Keratinocyte (primary cell): Measurements from ENCODE around the gene LDLRAD4. TPM values are rescaled to one million over a fixed set of nuclear protein-coding genes. Genes with fewer than 3 reads are reported as not detected.

Experiments
- DNase-seq: peaks from one replicate; pipeline ENCODE4 v3.0.0-alpha.2; 2011; ENCODE audit warnings: low read depth, missing footprints, low spot score
- FAIRE-seq: peaks from 2 replicates; lab custom pipeline; 2011; peaks lifted over from hg19 to GRCh38; lab: Jason Lieb, UNC
- H2AFZ ChIP-seq: 2 replicates; pipeline ENCODE4 v1.6.0; 2012; ENCODE audit warnings: low read length, control low read depth, inconsistent platforms; ENCODE audit not compliant: control insufficient read depth
- H3K27ac ChIP-seq: 2 replicates; pipeline ENCODE4 v1.5.1; 2011; ENCODE audit warnings: low read length; ENCODE audit not compliant: control insufficient read depth, insufficient read depth
- H3K27me3 ChIP-seq: 3 replicates; pipeline ENCODE4 v1.6.0; 2011; ENCODE audit warnings: low read length; ENCODE audit not compliant: control insufficient read depth, insufficient read depth; ENCODE audit errors: extremely low read depth
- H3K36me3 ChIP-seq, 2 experiments: 2 replicates in 1 of 2; 3 replicates in 1 of 2; pipeline ENCODE4 v1.5.1; 2011; ENCODE audit warnings: low read length in 2 of 2, mild to moderate bottlenecking in 1 of 2; ENCODE audit not compliant: control insufficient read depth in 2 of 2, insufficient read depth in 2 of 2; ENCODE audit errors: extremely low read depth in 1 of 2
- H3K4me1 ChIP-seq: 3 replicates; pipeline ENCODE4 v1.5.1; 2011; ENCODE audit warnings: low read length; ENCODE audit not compliant: control insufficient read depth, insufficient read depth; ENCODE audit errors: extremely low read depth
- H3K4me2 ChIP-seq: 3 replicates; pipeline ENCODE4 v1.6.0; 2011; ENCODE audit warnings: low read depth, low read length; ENCODE audit not compliant: control insufficient read depth, insufficient read depth; ENCODE audit errors: extremely low read depth
- H3K4me3 ChIP-seq, 3 experiments: fragments of 200-600 bp in 1 of 3; sonication (generic) in 1 of 3; 2 replicates in 2 of 3; 3 replicates in 1 of 3; pipeline ENCODE4 v1.5.1; 2011 to 2016; ENCODE audit warnings: low read length in 3 of 3, mild to moderate bottlenecking in 3 of 3, control low read depth in 2 of 3, inconsistent platforms in 1 of 3, low read depth in 1 of 3, mixed read lengths in 1 of 3, mixed run types in 1 of 3, moderate library complexity in 1 of 3; ENCODE audit not compliant: control insufficient read depth in 2 of 3, insufficient read depth in 2 of 3; ENCODE audit errors: extremely low read depth in 1 of 3
- H3K79me2 ChIP-seq: 2 replicates; pipeline ENCODE4 v1.6.0; 2012; ENCODE audit warnings: low read length; ENCODE audit not compliant: control insufficient read depth, insufficient read depth
- H3K9ac ChIP-seq: 3 replicates; pipeline ENCODE4 v1.6.0; 2011; ENCODE audit warnings: low read length; ENCODE audit not compliant: control insufficient read depth, insufficient read depth; ENCODE audit errors: extremely low read depth
- H3K9me1 ChIP-seq: 3 replicates; pipeline ENCODE4 v1.6.0; 2011; ENCODE audit warnings: low read length; ENCODE audit not compliant: control insufficient read depth, insufficient read depth; ENCODE audit errors: extremely low read depth
- H3K9me3 ChIP-seq: 2 replicates; pipeline ENCODE4 v1.5.1; 2012; ENCODE audit warnings: low read depth, low read length; ENCODE audit not compliant: control insufficient read depth
- H4K20me1 ChIP-seq: 3 replicates; pipeline ENCODE4 v1.6.0; 2011; ENCODE audit warnings: low read length; ENCODE audit not compliant: control insufficient read depth, insufficient read depth; ENCODE audit errors: extremely low read depth
- CTCF ChIP-seq, 3 experiments: IDR thresholded peaks in 1 of 3; conservative IDR thresholded peaks in 1 of 3; optimal IDR thresholded peaks in 1 of 3; 2 replicates in 2 of 3; 3 replicates in 1 of 3; pipeline versions ENCODE3 to v1.5.1; 2011; ENCODE audit warnings: low read length in 3 of 3, mild to moderate bottlenecking in 3 of 3, moderate library complexity in 2 of 3, control low read depth in 1 of 3, inconsistent platforms in 1 of 3; ENCODE audit not compliant: insufficient read depth in 2 of 3; ENCODE audit errors: extremely low read depth in 1 of 3
- EZH2 ChIP-seq: IDR thresholded peaks from one replicate; pipeline ENCODE4 v1.6.1; 2012; ENCODE audit warnings: inconsistent platforms, mild to moderate bottlenecking, low read length, moderate library complexity
- dilution Hi-C: fragments of 300-500 bp; cut with MboI; formaldehyde crosslinking; loops from one replicate; pipeline ENCODE4 v1.7.0; 2020; ENCODE audit warnings: low sequenced_read_pairs; ENCODE audit not compliant: extremely low pct_ligation_motif_present
- polyA plus RNA-seq, 5 experiments: library from polyadenylated mRNA; depleted of rRNA in 3 of 5; stranded (reverse) in 3 of 5; stranded (forward) in 1 of 5; unstranded in 1 of 5; fragments of >200 nt; gene quantifications; 1 replicate in 1 of 5; 2 replicates in 3 of 5; 3 replicates in 1 of 5; pipeline versions ENCODE4 v1.2.1 to v1.2.3, GENCODE V29; 2011 to 2012; ENCODE audit warnings: missing spikeins in 2 of 5, low read depth in 1 of 5, low replicate concordance in 1 of 5

Gene LDLRAD4
- polyA plus RNA-seq, 1 donor (not counting 4 experiments of a cell fraction or from before 2014, with no cell fraction given) = not detected

GRCh38 chr18:13401404-13401803 lies 182.8 kb downstream of the LDLRAD4 start:
- no peak for TF ChIP-seq CTCF (optimal IDR thresholded peaks at IDR 0.05 in 1 of 3, IDR thresholded peaks at IDR 0.05 in 1 of 3, conservative IDR thresholded peaks at IDR 0.05 in 1 of 3; ENCODE audit: extremely low read depth in 1 of 3, insufficient read depth in 2 of 3, low read length in 3 of 3)
- TF ChIP-seq EZH2 = no peak
- Histone ChIP-seq H3K36me3 (no peaks in the 10 kb centered on the region), H2AFZ (no peak overlapping the region), H3K79me2 (no peaks in the 10 kb centered on the region), H3K27ac (no peak overlapping the region), H3K9me1 (no peaks in the 10 kb centered on the region), H3K4me3 (no peak overlapping the region), H3K9me3 (no peaks in the 10 kb centered on the region), H4K20me1 (no peaks in the 10 kb centered on the region), H3K27me3 (no peaks in the 10 kb centered on the region), H3K4me1 (no peaks in the 10 kb centered on the region), H3K9ac (no peak overlapping the region), H3K4me2 (no peak overlapping the region)
- FAIRE-seq (no peak), DNase-seq (no peak)
- dilution Hi-C loops = no loop called here

GRCh38 chr18:13401826-13402225 lies 183.3 kb downstream of the LDLRAD4 start:
- Histone ChIP-seq H3K9me1 (no peaks in the 10 kb centered on the region), H3K36me3 (no peaks in the 10 kb centered on the region), H3K4me3 (no peak overlapping the region), H3K9ac (no peak overlapping the region), H2AFZ (no peak overlapping the region), H3K27ac (no peak overlapping the region), H3K9me3 (no peaks in the 10 kb centered on the region), H4K20me1 (no peaks in the 10 kb centered on the region), H3K4me1 (no peaks in the 10 kb centered on the region), H3K4me2 (no peak overlapping the region), H3K79me2 (no peaks in the 10 kb centered on the region), H3K27me3 (no peaks in the 10 kb centered on the region)
- FAIRE-seq = no peak
- DNase-seq = no peak
- TF ChIP-seq EZH2 (no peak), CTCF (optimal IDR thresholded peaks at IDR 0.05 in 1 of 3, IDR thresholded peaks at IDR 0.05 in 1 of 3, conservative IDR thresholded peaks at IDR 0.05 in 1 of 3; ENCODE audit: extremely low read depth in 1 of 3, insufficient read depth in 2 of 3, low read length in 3 of 3) (no peak)
- dilution Hi-C loops = no loop called here
